Measurements from ENCODE around the gene MPP1. TPM values are rescaled to one million over a fixed set of nuclear protein-coding genes. Genes with fewer than 3 reads are reported as not detected.

Gene MPP1
- total and polyA plus RNA-seq, 2 donors (not counting 1 experiment from before 2014, with no cell fraction given) = 27.0 to 38.5 TPM

DNA sequence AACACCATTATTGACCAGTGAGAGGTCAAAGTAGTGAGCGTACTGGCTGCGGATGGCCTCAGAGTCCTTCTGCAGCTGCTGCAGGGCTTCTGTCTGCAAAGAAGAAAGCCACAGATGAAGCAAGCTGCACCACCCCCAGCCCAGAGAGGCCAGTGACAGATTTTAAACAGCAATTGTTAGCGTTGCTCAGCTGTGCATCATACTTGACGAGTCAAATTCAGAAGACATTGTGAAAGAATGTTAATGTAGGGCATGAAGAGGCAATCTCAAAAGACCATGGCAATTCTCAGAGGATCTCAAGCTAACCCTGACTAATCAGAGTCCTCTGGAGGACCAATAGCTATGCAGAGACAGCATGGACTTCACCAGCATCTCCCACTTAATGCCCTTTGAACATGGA, 26.0 kb downstream of the MPP1 start:
- Histone ChIP-seq H4K20me1 (ENCODE audit: control insufficient read depth, extremely low read depth, insufficient read depth, low read length) (no peaks in the 10 kb centered on the region), H3K9me3 (ENCODE audit: control insufficient read depth, insufficient read depth, low read depth, low read length) (no peaks in the 10 kb centered on the region), H3K4me3 (replicated peaks in 1 of 4; ENCODE audit: control extremely low read depth in 1 of 4, insufficient read depth in 1 of 4, low read depth in 3 of 4, low read length in 4 of 4) (no peak overlapping the region), H3K79me2 (ENCODE audit: control insufficient read depth, insufficient read depth, low read length) (no peaks in the 10 kb centered on the region), H3K36me3 (ENCODE audit: control insufficient read depth, insufficient read depth, low read length) (peaks cover 9% of the 10 kb centered on the region), H3K9ac (ENCODE audit: insufficient read depth, low read length) (no peak overlapping the region), H3K4me1 (ENCODE audit: control insufficient read depth, extremely low read depth, insufficient read depth, low read length) (peaks cover 3% of the 10 kb centered on the region), H3K27me3 (ENCODE audit: control insufficient read depth, insufficient read depth, low read length) (no peaks in the 10 kb centered on the region), H2AFZ (ENCODE audit: low read length) (no peak overlapping the region), H3K27ac (ENCODE audit: insufficient read depth, low read length) (no peak overlapping the region), H3K4me2 (ENCODE audit: extremely low read depth, insufficient read depth, low read length) (no peak overlapping the region)
- TF ChIP-seq, protein P1, sequence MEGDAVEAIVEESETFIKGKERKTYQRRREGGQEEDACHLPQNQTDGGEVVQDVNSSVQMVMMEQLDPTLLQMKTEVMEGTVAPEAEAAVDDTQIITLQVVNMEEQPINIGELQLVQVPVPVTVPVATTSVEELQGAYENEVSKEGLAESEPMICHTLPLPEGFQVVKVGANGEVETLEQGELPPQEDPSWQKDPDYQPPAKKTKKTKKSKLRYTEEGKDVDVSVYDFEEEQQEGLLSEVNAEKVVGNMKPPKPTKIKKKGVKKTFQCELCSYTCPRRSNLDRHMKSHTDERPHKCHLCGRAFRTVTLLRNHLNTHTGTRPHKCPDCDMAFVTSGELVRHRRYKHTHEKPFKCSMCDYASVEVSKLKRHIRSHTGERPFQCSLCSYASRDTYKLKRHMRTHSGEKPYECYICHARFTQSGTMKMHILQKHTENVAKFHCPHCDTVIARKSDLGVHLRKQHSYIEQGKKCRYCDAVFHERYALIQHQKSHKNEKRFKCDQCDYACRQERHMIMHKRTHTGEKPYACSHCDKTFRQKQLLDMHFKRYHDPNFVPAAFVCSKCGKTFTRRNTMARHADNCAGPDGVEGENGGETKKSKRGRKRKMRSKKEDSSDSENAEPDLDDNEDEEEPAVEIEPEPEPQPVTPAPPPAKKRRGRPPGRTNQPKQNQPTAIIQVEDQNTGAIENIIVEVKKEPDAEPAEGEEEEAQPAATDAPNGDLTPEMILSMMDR (conservative IDR thresholded peaks at IDR 0.05 in 1 of 2, IDR thresholded peaks at IDR 0.05 in 1 of 2; ENCODE audit: low read depth in 1 of 2, low read length in 2 of 2) = no peak
- no peak for TF ChIP-seq EZH2 (IDR thresholded peaks at IDR 0.05; ENCODE audit: low read length, missing control alignments)
- peak; percentile 28 to 46 for DNase-seq (ENCODE audit: low read depth in 2 of 2)

DNA sequence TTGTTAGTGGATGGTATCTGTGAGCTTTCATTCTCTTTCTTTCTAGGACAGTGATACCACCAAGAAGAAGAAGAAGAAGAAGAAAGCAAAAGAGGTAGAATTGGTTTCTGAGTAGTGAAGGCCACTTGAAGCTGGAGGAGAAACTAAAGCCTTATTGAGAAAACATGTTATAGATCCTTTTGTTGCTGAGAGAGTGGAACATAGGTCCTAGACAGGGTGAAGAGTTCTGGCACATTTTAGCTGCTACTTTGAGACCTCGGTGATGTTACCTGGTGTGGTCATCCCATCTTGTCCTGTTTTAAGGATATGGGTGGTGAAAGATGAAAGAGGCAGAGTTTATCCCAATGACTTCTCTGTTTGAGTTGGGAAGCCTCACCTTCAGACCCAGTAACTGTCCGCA, 28.5 kb downstream of the MPP1 start:
- H3K4me1 ChIP-seq (ENCODE audit: control insufficient read depth, extremely low read depth, insufficient read depth, low read length) = peaks cover 3% of the 10 kb centered on the region
- TF ChIP-seq, protein P1 (conservative IDR thresholded peaks at IDR 0.05 in 1 of 2, IDR thresholded peaks at IDR 0.05 in 1 of 2; ENCODE audit: low read depth in 1 of 2, low read length in 2 of 2) = no peak
- no peak for TF ChIP-seq EZH2 (IDR thresholded peaks at IDR 0.05; ENCODE audit: low read length, missing control alignments)
- no peak for DNase-seq (ENCODE audit: low read depth in 2 of 2)

DNA sequence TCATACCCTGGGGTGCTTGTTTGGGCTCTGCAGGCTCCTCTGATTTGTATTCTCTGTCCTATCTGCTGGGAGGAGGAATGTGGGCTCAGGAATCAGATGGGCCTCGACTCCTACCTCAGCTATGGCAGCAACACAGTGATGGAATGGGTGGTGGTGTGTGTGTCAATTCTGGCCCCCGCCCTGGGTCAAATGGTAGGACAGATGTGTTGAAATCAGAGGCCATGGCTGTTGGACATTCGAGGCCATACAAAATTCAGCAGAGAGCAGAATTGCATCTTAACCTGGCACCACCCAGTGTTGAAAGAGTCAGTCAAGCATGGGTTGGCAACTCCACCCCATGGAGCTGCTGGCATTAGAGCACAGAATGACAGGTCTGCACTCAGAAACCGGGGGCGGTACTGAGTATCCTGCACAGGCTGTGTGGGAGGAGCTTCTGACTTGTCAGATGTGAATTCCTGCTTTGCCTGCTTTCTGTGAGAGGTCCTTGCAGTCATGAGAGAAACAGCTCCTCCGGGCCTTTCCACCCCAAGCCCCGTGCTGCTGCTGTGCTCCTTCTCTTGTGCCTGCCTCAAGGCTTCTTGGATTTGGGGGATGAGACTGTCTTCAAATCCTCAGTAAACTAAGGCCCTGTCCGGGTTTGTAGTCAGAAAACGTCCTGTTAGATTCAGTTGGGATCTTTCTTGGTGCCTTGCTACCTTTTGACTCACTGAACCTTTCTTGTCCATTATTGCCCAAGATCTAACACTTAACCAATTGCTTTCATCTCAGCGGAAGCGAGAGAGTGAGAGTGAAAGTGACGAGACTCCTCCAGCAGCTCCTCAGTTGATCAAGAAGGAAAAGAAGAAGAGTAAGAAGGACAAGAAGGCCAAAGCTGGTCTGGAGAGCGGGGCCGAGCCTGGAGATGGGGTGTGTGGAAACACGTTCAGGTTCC, 29.6 kb downstream of the MPP1 start:
- Histone ChIP-seq H3K27ac (ENCODE audit: insufficient read depth, low read length) (no peak overlapping the region), H3K27me3 (ENCODE audit: control insufficient read depth, insufficient read depth, low read length) (no peaks in the 10 kb centered on the region), H3K4me2 (ENCODE audit: extremely low read depth, insufficient read depth, low read length) (no peak overlapping the region), H3K79me2 (ENCODE audit: control insufficient read depth, insufficient read depth, low read length) (no peaks in the 10 kb centered on the region), H2AFZ (ENCODE audit: low read length) (no peak overlapping the region), H3K9ac (ENCODE audit: insufficient read depth, low read length) (no peak overlapping the region), H3K4me1 (ENCODE audit: control insufficient read depth, extremely low read depth, insufficient read depth, low read length) (peaks cover 3% of the 10 kb centered on the region), H3K36me3 (ENCODE audit: control insufficient read depth, insufficient read depth, low read length) (peaks cover 14% of the 10 kb centered on the region), H4K20me1 (ENCODE audit: control insufficient read depth, extremely low read depth, insufficient read depth, low read length) (no peaks in the 10 kb centered on the region), H3K9me3 (ENCODE audit: control insufficient read depth, insufficient read depth, low read depth, low read length) (no peaks in the 10 kb centered on the region), H3K4me3 (replicated peaks in 1 of 4; ENCODE audit: control extremely low read depth in 1 of 4, insufficient read depth in 1 of 4, low read depth in 3 of 4, low read length in 4 of 4) (no peak overlapping the region)
- peak in 1 of 2 donors; percentile 11 for DNase-seq (ENCODE audit: low read depth in 2 of 2)
- TF ChIP-seq EZH2 (IDR thresholded peaks at IDR 0.05; ENCODE audit: low read length, missing control alignments) = no peak
- TF ChIP-seq, protein P1 (conservative IDR thresholded peaks at IDR 0.05 in 1 of 2, IDR thresholded peaks at IDR 0.05 in 1 of 2; ENCODE audit: low read depth in 1 of 2, low read length in 2 of 2) = no peak

More for the DNA sequence above, 28.5 kb downstream of the MPP1 start:
- no peak overlapping the region for H3K4me3 ChIP-seq (replicated peaks in 1 of 4; ENCODE audit: control extremely low read depth in 1 of 4, insufficient read depth in 1 of 4, low read depth in 3 of 4, low read length in 4 of 4)
- H2AFZ ChIP-seq (ENCODE audit: low read length) = no peak overlapping the region
- no peaks in the 10 kb centered on the region for H3K27me3 ChIP-seq (ENCODE audit: control insufficient read depth, insufficient read depth, low read length)
- H3K9ac ChIP-seq (ENCODE audit: insufficient read depth, low read length) = no peak overlapping the region
- H3K36me3 ChIP-seq (ENCODE audit: control insufficient read depth, insufficient read depth, low read length) = peaks cover 14% of the 10 kb centered on the region
- no peak overlapping the region for H3K4me2 ChIP-seq (ENCODE audit: extremely low read depth, insufficient read depth, low read length)
- H3K27ac ChIP-seq (ENCODE audit: insufficient read depth, low read length) = no peak overlapping the region
- no peaks in the 10 kb centered on the region for H3K9me3 ChIP-seq (ENCODE audit: control insufficient read depth, insufficient read depth, low read depth, low read length)
- no peaks in the 10 kb centered on the region for H3K79me2 ChIP-seq (ENCODE audit: control insufficient read depth, insufficient read depth, low read length)
- H4K20me1 ChIP-seq (ENCODE audit: control insufficient read depth, extremely low read depth, insufficient read depth, low read length) = no peaks in the 10 kb centered on the region

Data from fibroblast of lung (primary cell).